IMR-90 (cell line): Measurements from ENCODE around the gene PRKN. TPM values are rescaled to one million over a fixed set of nuclear protein-coding genes. Genes with fewer than 3 reads are reported as not detected.

Experiments used
- ATAC-seq: fragments of 200-7000 bp; cut with Tn5 transposase; 2 replicates; pipeline ENCODE4 v1.9.1; 2020; ENCODE audit warnings: low read depth, mild to moderate bottlenecking, moderate library complexity
- BruUV-seq: library from RNA; stranded (reverse); fragments of 400-500 nt; replicated peaks from 2 replicates; lab custom pipeline; 2021; lab: Mats Ljungman, UMichigan
- CTCF ChIA-PET: fragments of 300-600 bp; formaldehyde crosslinking; extraction: SDS; loops from one replicate; lab custom pipeline; 2021; ENCODE audit warnings: antibody characterized with exemption; lab: Yijun Ruan, JAX
- POLR2A ChIA-PET: fragments of 300-600 bp; sonication (Branson Sonifier 250); formaldehyde crosslinking; loops from one replicate; lab custom pipeline; 2022; ENCODE audit warnings: antibody characterized with exemption; ENCODE audit not compliant: unreplicated experiment; lab: Charles Lee
- DNase-seq: peaks from one replicate; pipeline ENCODE4 v3.0.0; 2013
- H2AFZ ChIP-seq: replicated peaks from 2 replicates; pipeline ENCODE3; 2013; ENCODE audit warnings: low read length, mild to moderate bottlenecking; ENCODE audit not compliant: poor library complexity
- H2AK5ac ChIP-seq: 2 replicates; pipeline ENCODE4 v1.6.1; 2013; ENCODE audit warnings: low read depth, low read length, inconsistent platforms
- H2AK9ac ChIP-seq: replicated peaks from 2 replicates; pipeline ENCODE3; 2013; ENCODE audit warnings: mild to moderate bottlenecking, low read depth, low read length, moderate library complexity; ENCODE audit not compliant: poor library complexity
- H2BK120ac ChIP-seq: 2 replicates; pipeline ENCODE4 v1.6.1; 2013; ENCODE audit warnings: low read depth, low read length, inconsistent platforms
- H2BK15ac ChIP-seq: 3 replicates; pipeline ENCODE4 v1.6.1; 2013; ENCODE audit warnings: low read depth, low read length, inconsistent platforms
- H2BK20ac ChIP-seq: 2 replicates; pipeline ENCODE4 v1.6.1; 2013; ENCODE audit warnings: low read depth, mild to moderate bottlenecking, inconsistent platforms, low read length, moderate library complexity
- H2BK5ac ChIP-seq: 2 replicates; pipeline ENCODE4 v1.6.1; 2013; ENCODE audit warnings: mild to moderate bottlenecking, low read depth, low read length, inconsistent platforms; ENCODE audit not compliant: poor library complexity, severe bottlenecking
- H3K14ac ChIP-seq: replicated peaks from 2 replicates; pipeline ENCODE4 v1.6.1; 2013; ENCODE audit warnings: low read depth, low read length, inconsistent platforms
- H3K18ac ChIP-seq: 2 replicates; pipeline ENCODE4 v1.6.1; 2013; ENCODE audit warnings: low read depth, low read length, control low read depth
- H3K23ac ChIP-seq: 2 replicates; pipeline ENCODE4 v1.6.1; 2013; ENCODE audit warnings: low read depth, low read length, inconsistent platforms
- H3K27ac ChIP-seq: 2 replicates; pipeline ENCODE4 v1.5.1; 2013; ENCODE audit warnings: mild to moderate bottlenecking, control low read depth, low read length; ENCODE audit not compliant: insufficient read depth
- H3K27me3 ChIP-seq: 2 replicates; pipeline ENCODE4 v1.6.1; 2013; ENCODE audit warnings: low read length; ENCODE audit not compliant: control insufficient read depth, insufficient read depth
- H3K36me3 ChIP-seq: 2 replicates; pipeline ENCODE4 v1.6.1; 2013; ENCODE audit warnings: low read length, mixed read lengths; ENCODE audit not compliant: control insufficient read depth, insufficient read depth
- H3K4ac ChIP-seq: 2 replicates; pipeline ENCODE4 v1.6.1; 2013; ENCODE audit warnings: low read depth, low read length, inconsistent platforms
- H3K4me1 ChIP-seq: 2 replicates; pipeline ENCODE4 v1.6.1; 2013; ENCODE audit warnings: low read length, mixed read lengths; ENCODE audit not compliant: control insufficient read depth, insufficient read depth
- H3K4me2 ChIP-seq: 2 replicates; pipeline ENCODE4 v1.6.1; 2013; ENCODE audit warnings: low read depth, mild to moderate bottlenecking, control low read depth, low read length, moderate library complexity
- H3K4me3 ChIP-seq: 2 replicates; pipeline ENCODE4 v1.5.1; 2013; ENCODE audit warnings: low read depth, mild to moderate bottlenecking, control low read depth, low read length, moderate library complexity; ENCODE audit not compliant: insufficient read depth
- H3K56ac ChIP-seq: 2 replicates; pipeline ENCODE4 v1.6.1; 2013; ENCODE audit warnings: low read length, inconsistent platforms; ENCODE audit not compliant: insufficient read depth; ENCODE audit errors: extremely low read depth
- H3K79me1 ChIP-seq, 2 experiments: 2 replicates each; pipeline ENCODE4 v1.6.1; 2013; ENCODE audit warnings: low read length in 2 of 2, inconsistent platforms in 1 of 2, low read depth in 1 of 2
- H3K9ac ChIP-seq: 2 replicates; pipeline ENCODE4 v1.6.1; 2013; ENCODE audit warnings: low read depth, low read length, control low read depth
- H3K9me1 ChIP-seq: 2 replicates; pipeline ENCODE4 v1.6.1; 2013; ENCODE audit warnings: low read length, inconsistent platforms; ENCODE audit not compliant: insufficient read depth
- H3K9me3 ChIP-seq: 2 replicates; pipeline ENCODE4 v1.6.1; 2013; ENCODE audit warnings: low read length; ENCODE audit not compliant: control insufficient read depth, insufficient read depth
- H4K20me1 ChIP-seq: 2 replicates; pipeline ENCODE4 v1.6.1; 2013; ENCODE audit warnings: low read length, inconsistent platforms; ENCODE audit not compliant: insufficient read depth
- H4K5ac ChIP-seq: 2 replicates; pipeline ENCODE4 v1.6.1; 2013; ENCODE audit warnings: mild to moderate bottlenecking, low read depth, low read length, control low read depth
- H4K8ac ChIP-seq, 2 experiments: 2 replicates each; pipeline ENCODE4 v1.6.1; 2013; ENCODE audit warnings: low read depth in 2 of 2, low read length in 2 of 2, control low read depth in 1 of 2, inconsistent platforms in 1 of 2
- H4K91ac ChIP-seq: 2 replicates; pipeline ENCODE4 v1.6.1; 2013; ENCODE audit warnings: low read depth, low read length, inconsistent platforms; ENCODE audit not compliant: insufficient read depth
- MAZ ChIP-seq: IDR thresholded peaks from 2 replicates; pipeline ENCODE4 v1.6.1; 2012; ENCODE audit warnings: low read depth, mild to moderate bottlenecking, low read length, improper control_type of control experiment, moderate library complexity, borderline replicate concordance
- NFE2L2 ChIP-seq: fragments of 150-350 bp; IDR thresholded peaks from 2 replicates; pipeline ENCODE4 v1.6.1; 2016; ENCODE audit warnings: low read depth, mild to moderate bottlenecking, low read length
- POLR2A ChIP-seq: IDR thresholded peaks from 2 replicates; pipeline ENCODE4 v1.6.1; 2012; ENCODE audit warnings: mild to moderate bottlenecking, low read depth, low read length
- RFX5 ChIP-seq: IDR thresholded peaks from 2 replicates; pipeline ENCODE4 v1.8.0; 2012; ENCODE audit warnings: low read depth, mild to moderate bottlenecking, low read length, moderate library complexity
- SMC3 ChIP-seq: fragments of 150-350 bp; IDR thresholded peaks from 2 replicates; pipeline ENCODE4 v1.6.1; 2016; ENCODE audit warnings: low read depth, mild to moderate bottlenecking, antibody characterized with exemption, low read length, moderate library complexity
- WGBS, 2 experiments: methylation state at CpG; one replicate each; pipeline versions ENCODE4 v1.1.5 to v1.1.7; 2013; ENCODE audit warnings: missing lambda C conversion rate in 2 of 2; ENCODE audit not compliant: insufficient read length in 1 of 2; ENCODE audit errors: extremely low coverage in 2 of 2; 5-methylcytosine and 5-hydroxymethylcytosine counted together
- dilution Hi-C: fragments of 300-500 bp; cut with HindIII; formaldehyde crosslinking; loops from one replicate; pipeline ENCODE4 v1.14.3; 2018; ENCODE audit warnings: low sequenced_read_pairs; ENCODE audit not compliant: unreplicated experiment
- in situ Hi-C: fragments of 300-500 bp; cut with MboI; formaldehyde crosslinking; loops from 3 replicates; pipeline ENCODE4 v1.14.3; 2019; ENCODE audit warnings: low sequenced_read_pairs, inconsistent platforms, mixed read lengths
- intact Hi-C: fragments of 100-400 bp; cut with micrococcal nuclease; formaldehyde crosslinking; loops from 2 replicates; pipeline ENCODE4 v1.10.0; 2022
- polyA plus RNA-seq, 3 experiments: library from polyadenylated mRNA; depleted of rRNA; stranded (reverse); fragments of >200 nt; gene quantifications; 2 replicates each; pipeline ENCODE4 v1.2.3, GENCODE V29; 2012; ENCODE audit warnings: low replicate concordance in 1 of 3
- total RNA-seq: library from RNA; depleted of rRNA; stranded (reverse); fragments of >200 nt; gene quantifications from 2 replicates; pipeline ENCODE4 v1.2.3, GENCODE V29; 2012

The PRKN gene
- total and polyA plus RNA-seq, 2 of the 4 experiments (the other 2 are of a cell fraction): 0.15 to 0.18 TPM

DNA sequence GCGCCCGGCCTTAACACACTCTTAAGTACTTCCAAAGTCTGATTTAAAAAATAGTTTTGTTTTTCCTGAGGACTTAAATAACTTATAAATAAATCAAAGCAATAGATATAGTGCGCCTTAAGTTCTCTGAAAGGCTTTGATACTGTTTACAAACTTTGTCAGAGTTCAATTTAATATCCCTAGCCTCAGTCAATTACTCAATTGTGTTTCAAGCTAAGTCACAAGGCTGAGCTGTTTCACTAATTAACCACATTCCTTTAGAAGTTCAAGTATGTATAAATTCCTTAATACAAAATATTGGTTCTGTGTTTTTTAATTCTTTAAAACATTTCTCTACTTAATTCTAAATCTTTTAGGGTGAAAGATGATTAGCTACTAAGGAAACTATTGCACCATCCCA lies 1275.3 kb downstream of the PRKN start:
- CTCF ChIA-PET: no interaction called here
- Histone ChIP-seq H3K36me3 (no peaks in the 10 kb centered on the region), H3K4me3 (no peak overlapping the region), H3K79me1 (no peaks in the 10 kb centered on the region), H3K18ac (no peak overlapping the region), H3K14ac (no peak overlapping the region), H3K9me3 (0 out of 2 replicates have a peak, but pooled peaks cover 2% of the 10 kb centered on the region), H3K27me3 (no peaks in the 10 kb centered on the region), H2AFZ (no peak overlapping the region), H3K9ac (no peak overlapping the region), H3K4me1 (no peaks in the 10 kb centered on the region), H3K4me2 (no peak overlapping the region), H4K5ac (no peak overlapping the region), H2AK9ac (no peak overlapping the region), H4K20me1 (no peaks in the 10 kb centered on the region), H4K91ac (no peak overlapping the region), H4K8ac (no peak overlapping the region), H2BK120ac (no peak overlapping the region), H2BK15ac (no peak overlapping the region), H3K27ac (no peak overlapping the region), H2BK5ac (no peak overlapping the region), H3K9me1 (no peaks in the 10 kb centered on the region), H3K4ac (no peak overlapping the region), H3K23ac (no peak overlapping the region), H3K56ac (no peak overlapping the region), H2BK20ac (no peak overlapping the region), H2AK5ac (no peak overlapping the region)
- TF ChIP-seq POLR2A: no peak
- no peak for TF ChIP-seq SMC3
- no peak for TF ChIP-seq MAZ
- no peak for TF ChIP-seq RFX5
- no peak for TF ChIP-seq NFE2L2
- WGBS, 2 experiments: no CpG with 5 or more reads among the region's 3 CpGs
- no peak for DNase-seq
- intact Hi-C loops (no loop called here), in situ Hi-C loops (no loop called here), dilution Hi-C loops (no loop called here)
- POLR2A ChIA-PET: no interaction called here
- ATAC-seq: no peak
- no TSS peak for BruUV-seq
